Transverse colon (tissue), 4 donors: ENCODE measurements around the gene ADCY6.

Experiments
- POLR2A ChIP-seq: fragments of 450-650 bp; IDR thresholded peaks from one replicate; pipeline ENCODE4 v1.6.1; 2016; ENCODE audit warnings: antibody characterized with exemption, mild to moderate bottlenecking, moderate library complexity
- POLR2AphosphoS5 ChIP-seq, 3 donors: sonication (generic); formaldehyde crosslinking; IDR thresholded peaks; one replicate each; pipeline ENCODE4 v1.6.1; 2016; ENCODE audit warnings: antibody characterized with exemption in 3 of 3
- TF ChIP-seq, protein P1 (sequence below), 5 experiments: fragments of 200-600 bp in 3 of 5; fragments of 450-650 bp in 2 of 5; sonication (generic) in 3 of 5; IDR thresholded peaks; 1 replicate in 2 of 5; 2 replicates in 3 of 5; pipeline ENCODE4 v1.5.1; 2016 to 2017; ENCODE audit warnings: antibody characterized with exemption in 5 of 5, inconsistent platforms in 3 of 5, mild to moderate bottlenecking in 2 of 5, moderate library complexity in 1 of 5

DNA sequence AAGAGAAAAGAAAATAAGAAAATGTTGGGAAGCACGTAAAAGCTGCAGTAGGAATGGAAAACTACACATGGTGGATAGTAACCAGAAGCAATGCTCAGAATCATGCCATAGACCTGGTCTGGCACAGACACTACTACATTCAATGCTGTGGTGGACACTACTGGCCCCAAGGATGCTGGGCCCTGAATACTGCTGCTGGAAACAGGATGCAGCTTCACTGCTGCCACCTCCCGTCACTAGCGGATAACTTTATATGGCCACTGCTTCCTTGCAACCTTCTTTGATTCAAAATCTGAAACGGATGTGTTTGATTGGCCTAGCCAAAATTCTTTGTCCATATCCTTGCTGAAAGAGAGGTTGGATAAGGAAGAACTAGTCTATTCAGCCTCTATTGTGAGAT, 30.7 kb downstream of the ADCY6 start:
- TF ChIP-seq, protein P1, sequence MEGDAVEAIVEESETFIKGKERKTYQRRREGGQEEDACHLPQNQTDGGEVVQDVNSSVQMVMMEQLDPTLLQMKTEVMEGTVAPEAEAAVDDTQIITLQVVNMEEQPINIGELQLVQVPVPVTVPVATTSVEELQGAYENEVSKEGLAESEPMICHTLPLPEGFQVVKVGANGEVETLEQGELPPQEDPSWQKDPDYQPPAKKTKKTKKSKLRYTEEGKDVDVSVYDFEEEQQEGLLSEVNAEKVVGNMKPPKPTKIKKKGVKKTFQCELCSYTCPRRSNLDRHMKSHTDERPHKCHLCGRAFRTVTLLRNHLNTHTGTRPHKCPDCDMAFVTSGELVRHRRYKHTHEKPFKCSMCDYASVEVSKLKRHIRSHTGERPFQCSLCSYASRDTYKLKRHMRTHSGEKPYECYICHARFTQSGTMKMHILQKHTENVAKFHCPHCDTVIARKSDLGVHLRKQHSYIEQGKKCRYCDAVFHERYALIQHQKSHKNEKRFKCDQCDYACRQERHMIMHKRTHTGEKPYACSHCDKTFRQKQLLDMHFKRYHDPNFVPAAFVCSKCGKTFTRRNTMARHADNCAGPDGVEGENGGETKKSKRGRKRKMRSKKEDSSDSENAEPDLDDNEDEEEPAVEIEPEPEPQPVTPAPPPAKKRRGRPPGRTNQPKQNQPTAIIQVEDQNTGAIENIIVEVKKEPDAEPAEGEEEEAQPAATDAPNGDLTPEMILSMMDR (IDR thresholded peaks at IDR 0.05), result no peak
- TF ChIP-seq POLR2A (no peak), POLR2AphosphoS5 (IDR thresholded peaks at IDR 0.05) (no peak)
